Renal cortical epithelial cell (primary cell): ENCODE results near the gene TXNL4B. TPM values are rescaled to one million over a fixed set of nuclear protein-coding genes. Genes with fewer than 3 reads are reported as not detected.
"Not testable (repeated sequence)": the region's sequence is repeated elsewhere in the genome, so short reads cannot be mapped to it uniquely, and the experiment has no call there.

Experiments used
- DNase-seq: peaks from one replicate; pipeline ENCODE4 v3.0.0-alpha.2; 2011; ENCODE audit warnings: low read depth
- total RNA-seq: library from RNA; depleted of rRNA; stranded (reverse); fragments of >200 nt; gene quantifications from 2 replicates; pipeline ENCODE4 v1.2.3, GENCODE V29; 2014

Gene TXNL4B
- total RNA-seq, 1 donor from 2014 or later = 15.8 TPM

DNA sequence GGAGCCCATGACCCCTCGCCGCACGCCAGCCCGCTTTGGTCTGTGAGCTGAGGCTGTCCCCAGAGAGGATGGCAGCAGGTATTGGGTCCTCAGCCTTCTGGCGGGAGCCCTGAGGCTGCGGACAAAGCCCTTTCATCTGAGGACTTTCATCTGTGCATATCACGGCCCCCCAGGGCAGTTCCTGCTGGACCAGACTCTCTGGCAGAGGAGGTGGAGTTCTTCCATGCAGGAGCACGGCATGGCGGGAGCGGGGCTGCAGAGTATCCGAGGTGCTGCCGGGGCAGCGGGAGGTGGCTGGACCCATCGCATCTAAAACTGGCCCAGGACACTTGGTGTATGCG lies 19.0 kb upstream of the TXNL4B start:
- DNase-seq = no peak

DNA sequence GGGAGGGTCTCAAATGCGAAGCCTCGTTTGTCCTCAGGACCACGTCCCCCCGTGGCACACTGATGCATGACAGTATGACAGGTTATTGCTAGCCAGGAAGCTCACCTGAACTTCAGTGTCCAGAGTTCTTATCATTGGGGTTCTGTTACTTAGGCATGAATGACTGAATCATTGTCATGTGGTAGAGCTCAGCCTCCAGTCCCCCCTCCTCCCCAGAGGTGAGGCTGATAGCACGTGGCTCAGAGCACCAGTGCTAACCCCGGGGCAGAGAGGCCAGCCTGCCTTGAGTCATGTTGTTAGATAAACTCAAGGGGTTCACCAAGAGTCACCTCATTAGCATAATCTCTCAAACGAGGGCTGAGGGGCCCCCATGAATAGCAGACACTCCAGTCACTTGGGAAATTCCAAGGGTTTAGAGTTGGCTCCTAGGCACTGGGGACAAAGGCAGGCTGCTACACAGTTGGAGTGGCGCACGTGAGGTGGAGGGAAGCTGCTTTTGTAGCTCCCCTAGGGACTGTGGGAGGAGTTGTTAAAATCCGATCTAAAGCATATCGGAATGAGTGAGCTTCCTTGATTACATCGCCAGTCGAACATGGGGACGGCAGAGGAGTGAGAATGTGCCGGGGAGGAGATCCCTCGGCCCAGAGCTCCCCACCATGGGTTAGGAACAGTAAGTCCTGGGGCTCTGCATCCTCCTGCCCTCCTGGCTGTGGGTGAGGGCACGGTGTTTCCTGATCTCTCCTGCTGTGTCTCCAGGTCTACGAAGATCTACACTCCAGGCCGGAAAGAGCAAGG lies 18.4 kb upstream of the TXNL4B start:
- DNase-seq = no peak

DNA sequence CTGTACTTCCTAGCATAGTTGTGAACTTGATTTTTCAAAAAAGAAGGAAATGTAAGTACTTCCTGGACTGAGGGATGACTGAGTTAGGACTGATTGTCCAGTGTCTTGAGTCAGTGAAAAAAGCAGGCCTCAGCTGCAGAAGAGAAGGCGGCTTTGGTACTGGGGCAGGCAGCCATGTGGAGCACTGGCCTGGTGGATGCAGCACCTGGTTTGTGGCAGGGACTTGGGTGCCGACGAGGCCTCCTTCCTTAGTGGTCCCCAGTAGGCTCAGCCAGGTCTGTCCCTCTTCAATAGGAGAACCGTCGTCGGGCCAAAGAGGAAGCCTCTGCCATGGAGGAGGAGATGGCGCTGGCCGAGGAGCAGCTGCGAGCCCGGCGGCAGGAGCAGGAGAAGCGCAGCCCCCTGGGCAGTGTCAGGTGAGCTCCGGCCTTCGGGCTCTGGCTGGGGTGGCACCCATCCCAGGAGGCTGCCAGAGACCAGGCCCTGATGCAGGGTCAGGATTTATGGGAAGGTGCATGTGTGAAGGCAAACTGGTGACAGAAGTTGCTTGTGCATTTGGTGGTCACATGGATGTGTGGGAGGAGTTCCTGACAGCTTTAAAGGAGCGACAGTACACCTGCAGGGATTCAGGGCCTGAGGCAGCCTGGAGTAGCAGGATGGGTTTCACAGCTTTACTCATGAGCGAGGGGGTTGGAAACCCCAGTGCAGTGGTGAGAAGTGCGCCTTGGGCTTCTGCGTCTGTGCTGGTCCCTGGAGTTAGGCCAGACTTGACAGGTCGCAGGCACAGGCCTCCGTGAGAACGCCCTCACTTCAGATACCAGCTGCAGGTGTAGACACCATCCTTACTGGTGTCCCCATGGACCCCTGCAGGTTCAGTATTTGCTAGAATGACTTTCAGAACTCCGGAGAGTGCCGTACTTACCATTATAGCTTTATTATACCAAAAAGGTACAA lies 17.5 kb upstream of the TXNL4B start:
- no peak for DNase-seq

DNA sequence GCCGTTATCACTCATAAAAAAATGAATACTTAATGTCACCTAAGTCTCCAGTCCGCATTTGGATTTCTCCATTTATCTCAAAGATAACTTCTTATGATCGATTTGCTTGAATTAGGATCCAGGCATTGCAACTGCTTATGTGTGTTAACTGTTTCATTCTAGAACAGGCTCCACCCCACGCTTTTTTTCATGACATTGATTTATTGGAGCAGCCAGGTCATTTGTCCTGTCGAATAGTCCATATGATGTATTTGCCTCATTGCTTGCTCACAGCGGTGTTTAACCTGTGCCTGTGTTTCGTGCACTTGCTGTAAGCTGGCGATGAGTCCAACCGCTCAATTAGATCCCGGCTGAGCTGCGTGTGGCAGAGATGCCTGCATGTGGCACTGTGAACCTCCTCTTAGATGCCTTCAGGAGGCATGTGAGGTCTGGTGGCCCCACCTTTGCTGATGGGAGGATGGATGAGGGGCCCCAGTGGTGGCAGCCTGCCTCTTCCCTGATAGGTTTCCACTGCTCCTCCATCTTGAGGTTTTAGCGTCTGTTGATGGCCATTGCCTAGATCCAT lies 16.6 kb upstream of the TXNL4B start:
- DNase-seq = no peak

DNA sequence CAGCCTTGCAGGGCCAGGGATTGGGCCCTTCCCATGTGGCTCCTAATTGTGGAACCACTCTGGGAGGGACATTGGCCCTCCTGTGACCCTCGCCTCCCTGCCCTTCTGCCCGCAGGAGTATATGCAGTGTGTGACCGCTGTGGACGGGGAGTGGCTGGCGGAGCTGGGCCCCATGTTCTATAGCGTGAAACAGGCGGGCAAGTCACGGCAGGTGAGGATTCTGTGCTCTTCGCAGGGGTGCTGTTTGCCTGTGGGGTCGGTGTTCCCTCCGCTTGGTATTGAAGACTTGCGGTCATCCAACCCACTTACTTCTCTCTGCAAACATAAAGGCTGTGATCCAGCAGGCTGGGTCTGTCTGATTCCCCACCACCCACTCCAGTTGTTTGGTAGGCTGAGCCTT lies 15.9 kb upstream of the TXNL4B start:
- no peak for DNase-seq

DNA sequence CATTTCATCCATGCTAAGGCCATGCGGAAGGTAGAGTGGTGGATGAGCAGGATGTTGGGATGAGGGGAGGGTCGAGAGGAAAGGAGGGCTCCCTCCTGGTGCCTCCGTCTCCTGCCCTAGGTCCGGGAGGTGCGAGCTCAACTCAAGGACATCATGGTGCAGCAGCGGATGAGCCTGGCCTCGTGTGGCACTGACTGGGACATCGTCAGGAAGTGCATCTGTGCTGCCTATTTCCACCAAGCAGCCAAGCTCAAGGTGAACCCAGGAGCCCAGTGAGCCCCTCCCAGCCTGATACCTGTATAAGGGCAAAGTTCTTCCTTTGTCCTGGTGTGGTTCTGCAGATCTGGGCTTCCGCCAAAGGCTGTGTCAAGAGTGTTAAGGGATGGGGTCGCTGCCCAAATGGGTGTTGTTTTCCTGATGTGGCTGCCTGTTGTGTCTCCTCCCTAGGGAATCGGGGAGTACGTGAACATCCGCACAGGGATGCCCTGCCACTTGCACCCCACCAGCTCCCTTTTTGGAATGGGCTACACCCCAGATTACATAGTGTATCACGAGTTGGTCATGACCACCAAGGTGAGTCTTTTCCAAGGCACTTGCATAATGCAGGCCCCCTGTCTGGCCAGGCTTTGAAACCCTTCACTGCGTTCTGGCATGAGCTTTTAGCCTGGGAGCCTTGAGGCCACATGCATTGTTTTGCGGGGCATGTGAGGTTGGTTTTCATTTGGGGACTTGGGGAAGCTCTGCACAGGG lies 15.1 kb upstream of the TXNL4B start:
- no peak for DNase-seq

DNA sequence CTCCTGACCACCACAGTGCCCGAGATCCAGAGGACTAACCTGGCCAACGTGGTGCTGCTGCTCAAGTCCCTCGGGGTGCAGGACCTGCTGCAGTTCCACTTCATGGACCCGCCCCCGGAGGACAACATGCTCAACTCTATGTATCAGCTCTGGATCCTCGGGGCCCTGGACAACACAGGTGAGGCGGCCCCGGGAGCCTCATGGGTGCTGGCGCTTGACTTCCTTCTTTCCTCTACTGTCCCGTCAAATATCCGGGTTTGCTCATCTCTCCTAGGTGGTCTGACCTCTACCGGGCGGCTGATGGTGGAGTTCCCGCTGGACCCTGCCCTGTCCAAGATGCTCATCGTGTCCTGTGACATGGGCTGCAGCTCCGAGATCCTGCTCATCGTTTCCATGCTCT lies 14.0 kb upstream of the TXNL4B start:
- no peak for DNase-seq

DNA sequence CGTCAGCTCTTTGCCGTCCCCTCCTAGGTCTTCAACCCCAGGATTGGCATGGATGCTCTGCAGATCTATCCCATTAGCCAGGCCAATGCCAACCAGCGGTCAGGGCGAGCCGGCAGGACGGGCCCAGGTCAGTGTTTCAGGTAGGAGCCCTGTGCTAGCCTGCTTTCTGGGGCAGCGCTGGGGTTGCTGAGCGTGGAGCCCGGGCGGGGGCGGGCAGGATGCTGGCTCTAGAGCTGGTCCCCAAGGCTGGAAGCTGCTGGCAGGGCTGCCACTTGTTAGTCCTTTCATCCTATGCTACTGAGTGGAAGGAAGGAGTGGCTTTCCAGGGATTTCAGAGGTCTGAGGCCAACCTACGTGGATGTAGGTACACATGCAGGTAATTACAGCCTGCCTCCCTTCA lies 12.6 kb upstream of the TXNL4B start:
- DNase-seq = no peak

DNA sequence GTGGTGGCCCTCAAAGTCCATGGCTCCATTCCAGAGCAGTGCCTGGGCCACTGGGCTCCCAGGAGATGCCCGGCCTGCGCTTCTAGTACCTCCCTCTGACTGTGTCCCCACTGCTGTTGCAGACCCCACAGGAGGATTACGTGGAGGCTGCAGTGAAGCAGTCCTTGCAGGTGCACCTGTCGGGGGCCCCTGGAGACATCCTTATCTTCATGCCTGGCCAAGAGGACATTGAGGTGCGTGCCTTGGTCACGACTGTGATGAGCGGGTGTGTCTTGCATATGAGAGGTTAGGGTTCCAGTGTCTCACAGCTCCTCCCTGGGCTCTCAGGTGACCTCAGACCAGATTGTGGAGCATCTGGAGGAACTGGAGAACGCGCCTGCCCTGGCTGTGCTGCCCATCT lies 11.5 kb upstream of the TXNL4B start:
- DNase-seq = no peak

DNA sequence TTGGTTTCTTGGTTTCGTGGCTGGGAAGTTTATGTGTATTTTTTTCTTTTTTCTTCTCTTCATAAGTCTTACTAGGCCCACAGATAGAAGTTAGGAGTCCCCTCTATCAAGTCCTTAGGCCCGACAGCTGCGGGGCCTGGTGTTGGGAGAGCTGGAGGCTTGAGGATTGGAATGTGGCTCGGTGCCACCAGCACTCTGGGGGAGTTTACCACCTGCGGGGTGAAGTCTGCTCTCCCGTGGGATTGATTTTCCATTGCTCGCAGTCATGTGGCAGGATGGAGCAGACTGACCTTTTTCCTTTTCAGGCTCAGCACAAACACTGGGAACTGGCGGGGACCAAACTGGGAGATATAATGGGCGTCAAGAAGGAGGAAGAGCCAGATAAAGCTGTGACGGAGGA lies 7.8 kb upstream of the TXNL4B start:
- no peak for DNase-seq

DNA sequence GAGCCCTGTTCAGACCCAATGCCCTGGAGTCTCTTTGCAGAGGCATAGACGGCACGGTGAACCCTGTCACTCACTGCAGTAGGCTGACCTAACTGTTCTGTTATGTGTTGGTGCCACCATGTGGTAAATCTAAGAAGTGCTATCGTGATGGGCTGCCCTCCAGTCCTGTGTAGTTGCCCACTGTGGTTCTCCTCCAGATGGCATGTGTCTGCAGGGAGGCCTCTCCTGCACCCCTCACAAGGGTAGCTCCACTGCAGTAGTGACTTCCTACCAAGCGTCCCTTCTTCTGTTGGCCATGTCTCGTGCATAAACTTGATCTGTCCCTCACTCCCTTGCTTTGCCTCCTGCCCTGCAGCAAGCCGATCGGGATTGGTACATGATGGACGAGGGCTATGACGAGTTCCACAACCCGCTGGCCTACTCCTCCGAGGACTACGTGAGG lies 6.0 kb upstream of the TXNL4B start:
- DNase-seq = peak; percentile 52

DNA sequence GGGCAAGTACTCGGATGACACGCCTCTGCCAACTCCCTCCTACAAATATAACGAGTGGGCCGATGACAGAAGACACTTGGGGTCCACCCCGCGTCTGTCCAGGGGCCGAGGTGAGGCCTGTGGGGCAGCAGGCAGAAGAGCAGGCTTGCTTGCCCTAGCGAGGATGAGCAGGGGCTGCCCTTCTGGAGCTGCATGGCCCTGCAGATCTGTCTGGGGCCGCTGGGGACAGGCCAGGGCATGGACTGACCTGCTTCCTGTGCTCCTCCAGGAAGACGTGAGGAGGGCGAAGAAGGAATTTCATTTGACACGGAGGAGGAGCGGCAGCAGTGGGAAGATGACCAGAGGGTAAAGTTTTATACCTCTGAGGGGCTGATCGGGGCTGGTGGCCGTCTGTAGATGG lies 5.5 kb upstream of the TXNL4B start:
- DNase-seq = no peak

DNA sequence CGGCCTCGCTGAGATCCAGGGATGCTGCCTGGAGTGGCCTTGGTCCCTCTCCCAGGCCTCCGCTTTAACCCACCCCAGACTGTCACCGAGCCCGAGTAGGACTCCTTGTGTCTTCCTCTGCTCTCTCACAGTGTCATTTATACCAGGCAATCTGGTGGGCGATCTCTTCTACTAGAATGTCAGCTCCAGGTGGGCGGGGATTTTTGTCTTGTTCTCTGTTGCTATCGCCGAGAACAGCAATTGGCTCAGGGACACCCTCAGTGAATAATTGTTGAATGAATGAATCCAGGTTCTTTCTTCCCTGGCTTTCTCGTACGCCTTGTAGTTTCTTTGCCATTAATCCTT lies 818 bp upstream of the TXNL4B start:
- no peak for DNase-seq

DNA sequence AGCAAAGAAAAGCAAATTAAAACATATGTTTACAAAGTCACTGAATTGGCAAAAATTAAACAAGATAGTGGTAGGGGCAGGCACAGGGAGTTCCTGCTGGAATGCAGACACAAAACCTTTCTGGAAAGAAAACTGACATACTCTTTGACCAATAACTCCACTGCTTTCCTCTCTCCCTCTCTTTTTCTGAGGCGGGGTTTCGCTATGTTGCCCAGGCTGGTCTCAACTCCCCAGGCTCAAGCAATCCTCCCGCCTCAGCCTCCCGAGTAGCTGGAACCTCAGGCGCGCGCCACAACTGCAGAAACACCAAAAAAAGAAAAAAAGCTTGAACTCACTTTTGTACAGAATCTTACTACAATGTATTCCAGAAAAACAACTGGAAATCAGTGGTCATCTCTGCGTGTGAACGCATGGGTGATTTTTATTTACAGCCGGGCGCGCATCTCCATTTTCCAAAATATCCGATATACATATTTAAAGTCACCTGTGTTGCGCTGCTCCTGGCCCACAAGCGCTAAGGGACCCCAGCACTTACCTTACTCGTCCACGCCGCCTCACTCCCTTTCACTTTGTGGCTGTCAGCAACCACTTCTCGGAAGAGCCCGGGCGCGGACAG lies 480 bp downstream of the TXNL4B start:
- peak; percentile 63 for DNase-seq

DNA sequence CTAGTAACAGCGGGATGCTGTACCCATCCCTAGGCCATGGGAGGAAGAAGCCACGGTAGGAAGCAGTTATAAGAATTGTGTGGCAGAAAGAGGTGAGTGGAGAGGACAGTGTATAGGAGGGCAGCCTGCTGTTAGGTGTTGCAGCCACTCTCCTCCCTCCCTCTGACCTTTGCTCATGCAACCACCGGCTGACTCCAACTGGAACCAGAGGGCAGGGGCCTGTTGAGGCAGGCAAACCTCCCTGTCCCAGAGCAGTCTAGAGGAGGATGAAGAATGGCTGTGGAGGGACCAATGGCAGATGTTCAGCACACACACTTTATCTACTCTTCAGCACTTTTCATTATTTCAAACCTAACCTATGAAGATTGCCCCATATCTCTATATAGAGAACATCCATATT lies 2.2 kb downstream of the TXNL4B start:
- no peak for DNase-seq

DNA sequence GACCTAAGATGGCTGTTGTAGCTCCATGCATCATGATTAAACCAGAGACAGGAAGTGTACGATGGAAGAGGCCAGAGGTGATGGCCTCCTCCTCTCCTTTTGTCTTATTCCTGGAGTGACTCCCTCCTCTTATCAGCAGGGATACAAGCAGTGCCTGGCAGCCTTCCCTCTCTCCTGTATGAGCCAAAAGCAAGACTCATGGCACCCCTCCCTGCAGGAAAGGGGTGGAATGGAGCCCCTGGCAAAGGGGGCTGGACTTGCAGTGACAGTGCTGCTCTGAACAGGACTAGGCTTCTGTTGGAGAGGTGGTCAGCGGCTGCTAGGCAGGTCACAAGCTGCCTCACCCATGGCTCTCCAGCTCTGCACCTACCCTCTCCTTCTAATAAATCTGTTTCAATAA lies 8.4 kb downstream of the TXNL4B start:
- no peak for DNase-seq

DNA sequence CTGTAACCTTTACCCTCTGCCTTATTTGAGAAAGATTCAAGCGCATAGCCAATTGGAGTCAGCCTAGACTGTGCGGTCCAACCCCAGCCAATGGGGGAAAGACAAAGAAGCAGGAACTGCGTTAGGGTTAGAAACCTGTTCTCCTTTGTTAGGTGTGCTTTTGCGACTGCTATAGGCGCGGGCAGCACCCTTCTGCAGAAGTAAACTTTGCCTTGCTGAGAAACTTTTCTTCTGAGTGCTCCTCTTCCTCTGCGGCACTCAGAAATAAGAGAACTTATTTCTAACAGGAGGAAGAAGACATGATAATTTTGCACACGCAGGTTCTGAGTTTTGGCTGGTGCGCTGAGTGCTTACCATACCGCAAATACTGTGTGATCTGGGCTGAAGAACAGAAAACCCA lies 9.0 kb downstream of the TXNL4B start:
- no peak for DNase-seq

DNA sequence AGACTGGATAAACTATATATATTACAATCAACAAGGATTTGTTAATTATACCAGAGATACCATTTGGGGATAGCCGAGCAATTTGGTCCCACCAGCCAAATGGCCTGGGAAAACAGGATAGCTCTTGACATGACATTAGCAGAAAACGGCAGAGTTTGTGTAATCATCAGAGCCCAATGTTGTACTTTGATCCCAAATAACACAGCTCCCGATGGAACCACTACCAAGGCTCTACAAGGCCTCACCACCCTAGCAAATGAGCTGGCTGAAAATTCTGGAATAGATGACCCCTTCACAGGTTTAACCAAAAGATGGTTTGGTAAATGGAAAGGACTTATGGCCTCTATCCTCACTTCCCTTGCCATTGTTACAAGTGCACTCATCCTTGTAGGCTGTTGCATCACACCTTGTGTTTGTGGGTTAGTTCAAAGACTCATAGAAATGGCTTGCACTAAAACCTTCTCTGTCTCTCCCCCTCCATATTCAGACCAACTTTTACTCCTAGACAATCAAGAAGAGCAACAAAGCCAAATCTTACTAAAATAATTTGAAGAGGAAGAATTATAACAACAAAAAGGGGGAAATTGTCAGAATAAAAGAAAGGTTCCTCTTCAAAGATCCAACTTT lies 9.5 kb downstream of the TXNL4B start:
- DNase-seq = peak; percentile 92

DNA sequence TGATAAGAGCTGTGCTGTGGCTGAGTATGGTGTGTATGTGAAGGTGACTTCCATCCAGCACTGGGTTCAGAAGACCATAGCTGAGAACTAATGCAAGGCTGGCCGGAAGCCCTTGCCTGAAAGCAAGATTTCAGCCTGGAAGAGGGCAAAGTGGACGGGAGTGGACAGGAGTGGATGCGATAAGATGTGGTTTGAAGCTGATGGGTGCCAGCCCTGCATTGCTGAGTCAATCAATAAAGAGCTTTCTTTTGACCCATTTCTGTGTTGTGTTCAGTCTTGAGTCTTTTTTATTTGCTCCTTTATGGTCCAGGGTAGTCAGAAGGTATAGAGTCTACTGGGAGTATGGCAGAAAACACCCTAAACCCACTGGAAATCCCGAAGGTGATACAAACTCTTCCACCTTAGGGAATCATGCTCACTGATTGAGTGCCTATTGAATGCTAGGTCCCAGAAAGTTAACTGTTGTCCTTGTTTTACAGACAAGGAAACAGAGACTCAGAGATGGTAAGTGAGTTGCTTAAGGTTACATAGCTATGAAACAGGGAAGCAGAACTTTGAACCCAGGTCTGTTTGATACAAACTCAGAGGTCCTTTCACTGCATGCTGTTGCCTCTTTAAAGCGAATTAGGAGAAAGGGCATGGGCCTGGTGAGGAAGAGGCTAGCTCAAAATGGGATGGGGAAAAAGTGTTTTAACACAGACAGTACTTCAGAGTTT lies 16.3 kb downstream of the TXNL4B start:
- DNase-seq = not testable (repeated sequence)

DNA sequence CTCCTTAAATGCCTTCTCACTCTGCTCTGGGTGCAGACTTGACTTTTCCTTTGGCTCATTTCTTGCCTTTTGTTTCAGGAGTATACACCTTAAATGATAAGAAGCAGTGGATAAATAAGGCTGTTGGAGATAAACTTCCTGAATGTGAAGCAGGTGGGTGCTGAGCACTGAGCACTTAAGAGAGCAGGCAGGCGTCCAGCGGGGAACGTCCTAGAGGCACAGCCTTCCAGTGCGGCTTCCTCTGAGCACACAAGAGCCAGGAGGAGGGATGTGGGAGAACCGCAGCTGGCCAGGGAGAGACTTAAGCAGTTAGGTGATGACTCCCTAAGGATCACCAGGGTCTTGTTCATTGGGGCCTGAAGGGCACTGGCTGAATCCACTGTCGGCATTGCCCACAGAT lies 18.4 kb downstream of the TXNL4B start:
- DNase-seq = not testable (repeated sequence)
